Dedifferentiated amniotic fluid mesenchymal stem cell (primary cell): ENCODE results near the gene RPTOR.
A peak's percentile ranks its signal among the peaks of the same experiment; 100 is the strongest.
"Not testable (repeated sequence)": the region's sequence is repeated elsewhere in the genome, so short reads cannot be mapped to it uniquely, and the experiment has no call there.

Experiments used
- DNase-seq: peaks from one replicate; pipeline ENCODE4 v3.0.0-alpha.2; 2016; ENCODE audit errors: extremely low spot score

Gene RPTOR

GRCh38 chr17:80860101-80860671 lies 315.5 kb downstream of the RPTOR start:
- no peak for DNase-seq

DNA sequence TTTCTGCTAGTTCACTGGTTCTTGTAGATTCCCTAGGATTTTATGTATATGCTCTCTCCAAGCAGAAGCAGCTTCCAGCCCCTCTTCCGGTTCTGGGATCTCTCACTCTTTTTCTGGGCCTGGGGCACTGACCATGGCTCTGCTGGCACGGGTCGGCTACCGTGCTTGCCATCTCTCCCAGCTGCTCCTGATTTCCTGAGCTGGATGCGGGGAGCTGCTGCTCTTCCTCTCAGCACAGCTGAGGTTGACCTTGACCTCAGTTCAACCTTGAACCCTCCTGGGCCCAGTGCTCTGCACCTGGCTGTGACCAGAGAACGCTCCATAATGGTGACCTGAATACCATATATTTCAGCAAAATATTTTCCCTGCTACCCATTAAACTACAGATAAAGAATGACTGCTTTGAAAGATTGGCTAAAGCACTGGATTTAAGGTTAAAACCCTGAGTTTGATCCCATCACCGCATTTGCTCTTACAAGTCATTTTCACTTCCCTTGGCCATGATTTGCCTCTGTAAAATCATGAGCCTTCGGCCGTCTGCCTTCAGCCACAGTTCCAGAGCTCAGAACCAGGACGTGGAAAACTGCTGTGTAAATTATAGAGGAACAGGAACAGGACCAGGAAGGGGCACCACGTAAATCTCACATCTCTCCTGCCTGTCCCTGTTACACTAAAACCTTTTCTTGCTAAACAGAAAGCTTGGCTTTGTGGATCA lies 316.2 kb downstream of the RPTOR start:
- no peak for DNase-seq

DNA sequence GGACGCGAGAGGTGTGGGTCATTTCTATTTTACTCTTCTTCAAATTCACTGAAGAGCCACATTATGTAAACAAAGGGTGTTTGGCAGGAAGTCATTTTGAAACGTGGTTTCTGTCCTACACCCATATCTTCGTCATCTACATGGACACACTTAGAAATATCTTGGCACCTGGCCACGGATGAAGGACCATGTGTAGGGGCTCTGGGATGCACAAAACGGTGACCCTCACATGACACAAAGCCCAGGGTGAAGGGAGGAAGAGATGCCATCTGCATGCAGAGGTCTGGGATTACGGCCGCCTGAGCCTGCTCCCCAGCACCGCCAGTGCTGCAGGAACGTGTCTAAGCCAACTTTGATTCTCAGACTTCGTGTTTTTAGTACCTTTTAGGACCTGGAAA lies 316.8 kb downstream of the RPTOR start:
- DNase-seq, result no peak

DNA sequence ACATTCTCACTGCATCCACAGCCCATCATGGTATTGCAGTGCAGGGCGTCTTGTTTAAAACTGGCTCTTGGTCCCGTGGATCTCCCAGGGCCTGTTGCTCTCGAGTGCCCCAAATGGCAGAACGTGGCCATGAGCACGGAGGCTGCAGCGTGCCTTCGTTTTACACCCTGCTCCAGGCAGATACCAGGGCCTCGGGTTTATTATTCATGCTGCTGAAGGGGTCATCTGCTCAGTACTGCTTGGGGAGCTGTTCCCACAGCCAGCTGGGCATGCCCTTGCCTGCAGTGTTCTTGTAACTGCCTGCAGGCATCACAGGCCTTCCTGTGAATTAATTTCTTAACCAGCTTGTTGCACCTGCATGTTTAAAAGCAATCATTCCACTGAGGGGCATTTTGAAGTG lies 317.3 kb downstream of the RPTOR start:
- no peak for DNase-seq

DNA sequence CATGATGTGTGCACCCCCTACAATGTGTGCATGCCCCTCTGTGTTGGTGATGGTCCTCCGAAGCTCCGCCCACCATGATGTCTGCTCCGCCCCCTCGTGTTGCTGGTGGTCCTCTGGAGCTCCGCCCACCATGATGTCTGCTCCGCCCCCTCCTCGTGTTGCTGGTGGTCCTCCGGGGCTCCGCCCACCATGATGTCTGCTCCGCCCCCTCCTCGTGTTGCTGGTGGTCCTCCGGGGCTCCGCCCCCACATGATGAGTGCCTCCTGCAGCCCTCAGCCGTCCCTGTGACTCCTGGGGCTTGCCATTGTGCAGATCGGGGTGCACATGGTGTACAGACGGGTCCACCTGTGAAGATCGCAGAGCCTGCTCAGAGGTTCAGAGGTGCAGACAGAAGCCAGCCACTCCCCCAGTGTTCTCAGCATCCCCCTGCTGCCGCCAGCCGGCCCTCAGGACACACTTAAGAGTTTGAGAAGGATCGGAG lies 317.9 kb downstream of the RPTOR start:
- no peak for DNase-seq

DNA sequence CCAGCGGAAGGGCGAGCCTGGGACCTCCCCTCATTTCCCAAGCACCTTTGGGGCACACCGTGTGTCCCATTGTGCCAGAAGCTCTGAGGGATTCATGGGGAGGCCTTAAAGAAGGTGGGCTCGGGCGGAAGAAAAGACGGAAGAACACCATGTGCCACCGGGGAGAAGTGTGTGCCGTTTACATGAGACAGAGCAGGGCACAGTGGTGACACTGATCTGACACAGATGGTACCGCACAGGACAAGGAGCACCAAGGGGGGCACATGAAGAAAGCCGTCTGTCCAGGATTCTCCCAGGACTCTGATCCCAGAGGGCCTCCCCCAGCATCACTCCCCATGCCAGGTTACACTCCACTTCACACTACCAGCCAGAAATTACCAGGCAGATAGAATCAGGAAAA lies 318.3 kb downstream of the RPTOR start:
- no peak for DNase-seq

GRCh38 chr17:80863626-80864025 lies 319.0 kb downstream of the RPTOR start:
- no peak for DNase-seq

DNA sequence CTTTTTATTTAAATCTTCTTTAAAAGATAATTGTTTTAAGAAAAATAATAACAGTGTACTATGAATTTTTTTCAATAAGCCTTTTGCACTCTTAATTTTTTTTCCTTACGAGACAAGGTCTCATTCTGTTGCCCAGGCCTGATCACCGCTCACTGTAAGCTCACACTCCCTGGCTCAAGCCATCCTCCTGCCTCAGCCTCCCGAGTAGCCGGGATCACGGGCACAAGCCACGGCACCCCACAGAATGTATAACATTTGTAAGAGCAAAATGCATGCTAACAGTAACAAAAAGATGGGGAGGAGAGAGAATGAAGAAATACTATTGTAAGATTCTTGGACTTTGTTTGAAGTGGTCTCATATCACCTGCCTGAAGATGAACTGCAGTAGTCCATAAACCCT lies 320.1 kb downstream of the RPTOR start:
- no peak for DNase-seq

- peak; percentile 37 for DNase-seq
Observed at GRCh38 chr17:80866050-80866793, 321.6 kb downstream of the RPTOR start.

- no peak for DNase-seq
Observed at GRCh38 chr17:80868022-80868609, 323.5 kb downstream of the RPTOR start.

DNA sequence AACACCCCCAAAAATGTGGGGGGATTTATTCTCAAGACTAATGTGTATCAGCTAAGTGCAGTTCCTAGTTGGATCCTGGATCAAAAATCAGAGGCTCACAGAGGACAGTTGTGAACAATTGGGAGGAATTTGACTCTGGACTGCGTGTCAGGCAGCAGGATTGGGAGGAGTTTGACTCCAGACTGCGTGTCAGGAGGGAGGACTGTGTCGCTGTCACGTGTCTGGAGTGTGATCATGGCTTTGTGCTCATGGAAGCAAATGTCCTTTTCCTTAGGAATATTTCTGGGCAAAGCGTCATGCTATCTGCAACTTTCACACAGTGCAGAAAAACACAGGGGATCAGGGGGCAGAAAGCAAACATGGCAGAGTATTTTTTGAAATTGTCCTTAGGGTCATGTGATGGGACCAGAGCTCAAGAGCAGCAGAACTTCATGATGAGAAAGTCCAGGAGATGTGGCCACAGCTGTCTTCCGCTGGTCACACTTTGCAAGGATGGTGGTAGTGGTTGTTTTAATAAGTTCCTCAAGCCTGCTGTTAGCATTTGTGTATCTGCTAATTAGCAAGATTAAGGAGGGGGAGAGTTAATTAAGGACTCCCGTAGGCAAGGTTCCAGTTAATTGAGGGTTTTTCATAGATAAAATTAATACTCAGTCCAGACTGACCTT lies 325.0 kb downstream of the RPTOR start:
- DNase-seq, result no peak

DNA sequence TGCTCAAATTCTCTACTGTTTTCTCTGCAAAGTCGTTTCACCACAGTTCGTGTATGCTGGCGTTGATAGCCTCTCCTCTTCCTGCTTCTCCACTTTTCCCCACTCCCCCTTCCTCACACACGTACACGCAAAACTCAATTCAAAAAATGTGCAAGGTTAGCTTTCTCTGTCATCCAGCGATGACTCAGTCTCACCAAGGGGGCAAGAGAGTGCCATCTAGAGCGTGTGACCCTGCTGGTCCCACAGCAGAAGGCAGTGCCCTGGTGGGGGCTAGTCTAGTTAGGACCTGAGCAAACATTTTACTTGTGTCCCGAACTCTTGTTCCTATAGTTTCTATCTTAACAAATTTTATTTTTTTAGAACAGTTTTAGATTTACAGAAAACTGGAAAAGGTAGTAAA lies 325.8 kb downstream of the RPTOR start:
- no peak for DNase-seq

DNA sequence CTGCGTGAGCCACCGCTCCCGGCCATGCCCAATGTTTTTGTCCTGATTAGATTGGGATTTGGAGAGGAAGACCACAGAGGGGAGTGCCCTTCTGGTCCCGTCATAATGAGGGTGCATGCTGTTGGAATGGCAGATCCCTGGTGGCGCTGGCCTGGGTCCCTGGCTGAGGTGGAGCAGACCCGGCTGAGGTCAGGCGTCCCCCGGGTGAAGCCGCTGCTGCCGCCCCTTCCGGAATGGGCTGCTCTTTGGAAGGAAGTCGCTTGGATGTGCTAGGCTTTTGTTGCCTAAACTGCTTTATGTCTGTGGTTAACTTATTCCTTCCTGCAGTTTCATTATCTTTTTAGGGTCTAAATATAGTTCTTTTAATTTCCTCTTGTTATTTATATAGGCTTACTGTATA lies 326.7 kb downstream of the RPTOR start:
- no peak for DNase-seq

DNA sequence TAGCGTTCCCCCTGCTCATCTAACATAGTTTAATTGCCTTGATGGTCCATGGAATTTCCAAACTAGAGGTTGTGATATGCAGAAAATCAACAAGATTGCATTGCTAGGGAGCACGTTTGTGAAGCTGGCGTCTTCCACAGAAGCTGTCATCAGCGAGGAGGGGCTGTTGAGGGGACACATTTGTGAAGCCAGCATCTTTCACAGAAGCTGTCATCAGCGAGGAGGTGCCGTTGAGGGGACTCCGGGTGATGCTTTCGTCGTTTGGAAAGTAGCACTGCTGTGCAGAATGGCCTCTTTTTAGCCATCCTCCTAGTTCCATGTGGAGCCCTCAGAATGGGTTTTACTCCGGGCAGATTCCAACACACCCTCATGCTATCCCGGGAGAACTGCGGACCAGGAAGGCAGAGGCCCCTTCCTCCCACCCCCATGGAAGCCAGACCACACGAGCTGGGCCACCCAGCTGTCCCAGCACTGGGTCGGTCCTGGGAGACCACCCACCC lies 327.4 kb downstream of the RPTOR start:
- DNase-seq, result no peak

DNA sequence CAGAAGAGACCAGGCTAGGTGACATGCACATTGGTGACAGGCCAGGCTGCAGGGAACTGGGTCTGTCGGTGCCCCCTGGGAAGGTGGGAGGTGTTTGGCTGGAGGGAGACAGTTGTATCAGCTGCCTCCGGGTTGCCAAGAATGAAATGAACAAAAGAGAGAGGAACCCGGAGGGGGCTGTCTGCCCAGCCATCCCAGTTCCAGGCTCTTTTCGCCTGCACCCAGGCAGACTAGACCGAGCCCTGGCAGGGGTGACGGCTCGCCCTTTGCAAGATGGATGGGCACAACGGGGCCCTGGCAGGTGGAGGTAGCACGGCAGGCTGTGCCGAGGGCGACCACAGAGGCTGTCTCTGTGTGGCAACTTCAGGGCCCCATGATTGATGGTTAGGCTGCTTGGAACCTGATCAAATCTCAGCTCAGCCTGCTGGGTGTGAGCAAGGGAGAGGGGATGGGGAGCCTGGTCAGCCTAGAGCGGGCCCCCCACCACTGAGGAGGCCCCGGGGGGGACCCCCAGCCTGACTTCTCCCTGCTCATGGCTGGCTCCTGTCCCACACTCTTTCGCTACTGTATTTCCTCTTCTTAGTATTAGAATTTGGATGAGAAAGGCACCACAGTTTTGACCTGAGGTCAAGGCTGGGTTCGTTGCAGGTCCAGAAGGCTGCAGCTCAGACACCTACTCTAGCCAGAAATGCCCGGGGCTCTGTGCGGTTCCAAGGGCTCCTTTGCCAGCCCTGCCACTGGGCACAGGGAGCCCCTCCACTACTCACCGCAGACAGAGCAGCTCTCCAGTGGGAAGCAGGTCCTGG lies 328.1 kb downstream of the RPTOR start:
- no peak for DNase-seq

GRCh38 chr17:80873307-80873951 lies 328.8 kb downstream of the RPTOR start:
- DNase-seq, result no peak

GRCh38 chr17:80874866-80875445 lies 330.3 kb downstream of the RPTOR start:
- DNase-seq, result no peak

- DNase-seq, result not testable (repeated sequence)
Observed at GRCh38 chr17:80875480-80875995, 330.9 kb downstream of the RPTOR start.

GRCh38 chr17:80876456-80876949 lies 331.9 kb downstream of the RPTOR start:
- not testable (repeated sequence) for DNase-seq
